HEK293 (cell line): ENCODE results near the gene SPAAR.

ENCODE experiments used
- BCL11B ChIP-seq: fragments of 450-650 bp; formaldehyde crosslinking; IDR thresholded peaks from 2 replicates; pipeline ENCODE4 v1.5.1; 2016; ENCODE audit warnings: low read depth, missing biosample characterization, missing genetic modification characterization
- ZNF529 ChIP-seq: fragments of 450-650 bp; formaldehyde crosslinking; IDR thresholded peaks from 2 replicates; pipeline ENCODE4 v1.5.1; 2017; ENCODE audit warnings: missing genetic modification characterization, missing biosample characterization; ENCODE audit not compliant: insufficient replicate concordance
- ZNF747 ChIP-seq: fragments of 450-650 bp; formaldehyde crosslinking; IDR thresholded peaks from 2 replicates; pipeline ENCODE4 v1.5.1; 2016; ENCODE audit warnings: missing biosample characterization, missing genetic modification characterization
- TF ChIP-seq, protein P1 (sequence below): fragments of 450-650 bp; formaldehyde crosslinking; IDR thresholded peaks from 2 replicates; pipeline ENCODE4 v1.5.1; 2016; ENCODE audit warnings: missing biosample characterization, missing genetic modification characterization

DNA sequence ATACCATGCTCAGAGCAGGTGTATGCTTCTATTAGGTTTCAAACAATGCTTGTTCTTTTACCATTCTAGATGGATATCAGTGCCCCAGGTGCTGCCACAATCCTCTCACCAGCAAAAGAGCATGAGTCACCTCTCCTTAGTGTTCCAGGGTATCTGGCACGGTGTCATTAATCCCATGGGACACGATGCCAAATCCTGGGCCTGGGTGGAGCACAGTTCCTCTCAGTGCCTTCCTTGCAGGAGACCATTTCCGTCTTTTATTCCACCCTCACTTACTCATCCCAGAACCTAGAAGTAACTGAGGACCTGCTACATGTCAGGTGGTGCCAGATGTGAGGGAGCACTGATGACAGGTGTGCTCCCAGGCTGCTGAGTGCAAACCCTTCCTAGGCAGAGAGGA lies 37.7 kb upstream of the SPAAR start:
- TF ChIP-seq BCL11B (tag by site-specific recombination) (no peak), ZNF529 (no peak), ZNF747 (tag by site-specific recombination) (no peak)
- TF ChIP-seq, protein P1, sequence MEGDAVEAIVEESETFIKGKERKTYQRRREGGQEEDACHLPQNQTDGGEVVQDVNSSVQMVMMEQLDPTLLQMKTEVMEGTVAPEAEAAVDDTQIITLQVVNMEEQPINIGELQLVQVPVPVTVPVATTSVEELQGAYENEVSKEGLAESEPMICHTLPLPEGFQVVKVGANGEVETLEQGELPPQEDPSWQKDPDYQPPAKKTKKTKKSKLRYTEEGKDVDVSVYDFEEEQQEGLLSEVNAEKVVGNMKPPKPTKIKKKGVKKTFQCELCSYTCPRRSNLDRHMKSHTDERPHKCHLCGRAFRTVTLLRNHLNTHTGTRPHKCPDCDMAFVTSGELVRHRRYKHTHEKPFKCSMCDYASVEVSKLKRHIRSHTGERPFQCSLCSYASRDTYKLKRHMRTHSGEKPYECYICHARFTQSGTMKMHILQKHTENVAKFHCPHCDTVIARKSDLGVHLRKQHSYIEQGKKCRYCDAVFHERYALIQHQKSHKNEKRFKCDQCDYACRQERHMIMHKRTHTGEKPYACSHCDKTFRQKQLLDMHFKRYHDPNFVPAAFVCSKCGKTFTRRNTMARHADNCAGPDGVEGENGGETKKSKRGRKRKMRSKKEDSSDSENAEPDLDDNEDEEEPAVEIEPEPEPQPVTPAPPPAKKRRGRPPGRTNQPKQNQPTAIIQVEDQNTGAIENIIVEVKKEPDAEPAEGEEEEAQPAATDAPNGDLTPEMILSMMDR (tag by site-specific recombination) = no peak
